Omental fat pad (tissue), 4 donors: ENCODE data around the gene TLE6. TPM values are rescaled to one million over a fixed set of nuclear protein-coding genes. Genes with fewer than 3 reads are reported as not detected.
"Not testable (repeated sequence)": the region's sequence is repeated elsewhere in the genome, so short reads cannot be mapped to it uniquely, and the experiment has no call there.

Source experiments
- ATAC-seq: fragments of 150-250 bp; one replicate; pipeline ENCODE4 v1.9.1; 2016; ENCODE audit warnings: mild to moderate bottlenecking, moderate library complexity; ENCODE audit not compliant: low FRiP score
- DNase-seq: peaks from one replicate; pipeline ENCODE4 v3.0.0-alpha.2; 2019; ENCODE audit warnings: low spot score
- total RNA-seq, 4 donors: library from RNA; depleted of rRNA; stranded (reverse); fragments of >200 nt; gene quantifications; one replicate each; pipeline ENCODE4 v1.1.0, GENCODE V29; 2016
- TF ChIP-seq, protein P1 (sequence below), 3 donors: fragments of 450-650 bp; IDR thresholded peaks; one replicate each; pipeline ENCODE4 v1.5.1; 2016 to 2017; ENCODE audit warnings: antibody characterized with exemption in 3 of 3, mild to moderate bottlenecking in 3 of 3, moderate library complexity in 2 of 3

TLE6 gene
- total RNA-seq, 4 donors from 2014 or later, result 0.36 to 2.8 (median 1.7) TPM

GRCh38 chr19:3010871-3011270 is 33.5 kb downstream of the TLE6 start:
- TF ChIP-seq, protein P1, sequence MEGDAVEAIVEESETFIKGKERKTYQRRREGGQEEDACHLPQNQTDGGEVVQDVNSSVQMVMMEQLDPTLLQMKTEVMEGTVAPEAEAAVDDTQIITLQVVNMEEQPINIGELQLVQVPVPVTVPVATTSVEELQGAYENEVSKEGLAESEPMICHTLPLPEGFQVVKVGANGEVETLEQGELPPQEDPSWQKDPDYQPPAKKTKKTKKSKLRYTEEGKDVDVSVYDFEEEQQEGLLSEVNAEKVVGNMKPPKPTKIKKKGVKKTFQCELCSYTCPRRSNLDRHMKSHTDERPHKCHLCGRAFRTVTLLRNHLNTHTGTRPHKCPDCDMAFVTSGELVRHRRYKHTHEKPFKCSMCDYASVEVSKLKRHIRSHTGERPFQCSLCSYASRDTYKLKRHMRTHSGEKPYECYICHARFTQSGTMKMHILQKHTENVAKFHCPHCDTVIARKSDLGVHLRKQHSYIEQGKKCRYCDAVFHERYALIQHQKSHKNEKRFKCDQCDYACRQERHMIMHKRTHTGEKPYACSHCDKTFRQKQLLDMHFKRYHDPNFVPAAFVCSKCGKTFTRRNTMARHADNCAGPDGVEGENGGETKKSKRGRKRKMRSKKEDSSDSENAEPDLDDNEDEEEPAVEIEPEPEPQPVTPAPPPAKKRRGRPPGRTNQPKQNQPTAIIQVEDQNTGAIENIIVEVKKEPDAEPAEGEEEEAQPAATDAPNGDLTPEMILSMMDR (IDR thresholded peaks at IDR 0.05), result no peak
- DNase-seq (no peak), ATAC-seq (no peak)

- not testable (repeated sequence) for ATAC-seq, DNase-seq
Observed at GRCh38 chr19:3012059-3012458, 34.7 kb downstream of the TLE6 start.

GRCh38 chr19:3012621-3013262 is 35.4 kb downstream of the TLE6 start:
- TF ChIP-seq, protein P1 (IDR thresholded peaks at IDR 0.05), result no peak
- ATAC-seq (no peak), DNase-seq (no peak)

DNA sequence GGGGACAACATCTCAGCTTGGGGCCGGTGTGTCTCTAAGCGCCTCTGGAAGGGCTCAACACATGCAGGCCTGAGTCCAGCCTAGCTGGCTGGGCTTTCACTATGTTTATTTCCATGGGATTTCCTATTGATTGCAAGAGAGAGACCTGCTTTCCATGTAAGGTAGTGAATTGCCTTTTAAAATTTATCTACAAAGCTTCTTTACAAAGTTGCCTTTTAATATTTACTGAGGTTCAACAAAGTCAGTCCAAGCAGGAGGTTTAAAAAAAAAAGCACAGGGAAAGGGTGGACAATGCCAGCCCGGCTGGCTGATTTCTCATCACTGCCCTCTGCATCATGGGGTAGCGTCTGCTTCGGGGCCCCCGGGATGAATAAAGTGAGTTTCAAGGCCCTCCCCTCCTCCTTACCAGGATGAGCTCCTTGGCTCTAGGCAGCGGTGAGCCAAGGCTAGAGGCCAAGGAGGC is 35.9 kb downstream of the TLE6 start:
- no peak for ATAC-seq
- no peak for DNase-seq
- TF ChIP-seq, protein P1 (IDR thresholded peaks at IDR 0.05), result no peak

- ATAC-seq (no peak), DNase-seq (no peak)
- TF ChIP-seq, protein P1 (IDR thresholded peaks at IDR 0.05), result no peak
Observed at GRCh38 chr19:3014135-3014534, 36.8 kb downstream of the TLE6 start.

GRCh38 chr19:3015126-3016057 is 38.0 kb downstream of the TLE6 start:
- no peak for ATAC-seq
- DNase-seq, result no peak
- TF ChIP-seq, protein P1 (IDR thresholded peaks at IDR 0.05), result no peak

DNA sequence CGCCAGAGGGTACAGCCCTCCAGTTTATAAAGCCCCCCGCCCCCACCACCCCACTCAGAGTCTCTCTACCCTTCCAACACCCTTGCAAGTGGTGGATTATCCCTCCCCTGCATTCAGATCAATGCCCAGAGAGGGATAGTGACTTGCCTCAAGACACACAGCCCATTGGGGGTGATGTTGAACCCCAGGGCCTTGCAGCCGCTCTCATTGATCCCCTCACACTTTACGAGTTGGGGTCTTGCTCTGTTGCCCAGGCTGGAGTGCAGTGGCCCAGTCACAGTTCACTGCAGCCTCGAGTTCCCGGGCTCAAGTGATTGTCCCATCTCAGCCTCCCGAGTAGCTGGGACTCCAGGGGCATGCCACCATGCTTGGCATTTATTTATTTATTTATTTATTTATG is 40.6 kb downstream of the TLE6 start:
- TF ChIP-seq, protein P1 (IDR thresholded peaks at IDR 0.05), result no peak
- DNase-seq (no peak), ATAC-seq (no peak)
